WTC11 (cell line): Measurements from ENCODE around the gene IRAK1. TPM values are rescaled to one million over a fixed set of nuclear protein-coding genes. Genes with fewer than 3 reads are reported as not detected.

ENCODE experiments used
- ATAC-seq: fragments of 200-7000 bp; cut with Tn5 transposase; 2 replicates; pipeline ENCODE4 v1.10.0; 2021; ENCODE audit warnings: mild to moderate bottlenecking, moderate library complexity
- CTCF ChIA-PET: fragments of 300-600 bp; sonication (Branson Sonifier 250); formaldehyde crosslinking; loops from one replicate; lab custom pipeline; 2021; ENCODE audit warnings: antibody characterized with exemption; lab: Charles Lee
- POLR2A ChIA-PET: fragments of 350-600 bp; sonication (Branson Sonifier 250); formaldehyde crosslinking; loops from one replicate; lab custom pipeline; 2021; ENCODE audit warnings: antibody characterized with exemption; lab: Charles Lee
- DNase-seq: peaks from one replicate; pipeline ENCODE4 v3.0.0; 2021; ENCODE audit warnings: low spot score
- H3K27ac Mint-ChIP-seq: 2 replicates; pipeline ENCODE4 v1.8.0; 2021; ENCODE audit warnings: mixed read lengths
- H3K27me3 Mint-ChIP-seq: 2 replicates; pipeline ENCODE4 v1.8.0; 2021; ENCODE audit warnings: low read depth, mild to moderate bottlenecking, moderate library complexity, mixed read lengths
- H3K36me3 Mint-ChIP-seq: 2 replicates; pipeline ENCODE4 v1.8.0; 2021; ENCODE audit warnings: mixed read lengths
- H3K4me1 Mint-ChIP-seq: 2 replicates; pipeline ENCODE4 v1.8.0; 2022; ENCODE audit warnings: mixed read lengths
- H3K4me3 Mint-ChIP-seq: 2 replicates; pipeline ENCODE4 v1.8.0; 2021; ENCODE audit warnings: mild to moderate bottlenecking, moderate library complexity, mixed read lengths
- H3K9me3 Mint-ChIP-seq: 2 replicates; pipeline ENCODE4 v1.8.0; 2021; ENCODE audit warnings: mixed read lengths
- ATF2 ChIP-seq: sonication (generic); formaldehyde crosslinking; IDR thresholded peaks from 2 replicates; pipeline ENCODE4 v1.8.1; 2022; ENCODE audit warnings: low read depth, missing genetic modification reagents, borderline replicate concordance
- CBFB ChIP-seq: sonication (generic); formaldehyde crosslinking; IDR thresholded peaks from 2 replicates; pipeline ENCODE4 v1.8.1; 2022; ENCODE audit warnings: mild to moderate bottlenecking, low read depth, missing genetic modification reagents
- CREB1 ChIP-seq: sonication (generic); formaldehyde crosslinking; IDR thresholded peaks from 2 replicates; pipeline ENCODE4 v1.8.0; 2023; ENCODE audit warnings: mild to moderate bottlenecking, missing genetic modification reagents
- CTCF ChIP-seq: fragments of 200-600 bp; IDR thresholded peaks from 2 replicates; pipeline ENCODE4 v1.8.0; 2022; ENCODE audit warnings: antibody characterized with exemption
- IRF2 ChIP-seq: sonication (generic); formaldehyde crosslinking; IDR thresholded peaks from 2 replicates; pipeline ENCODE4 v1.8.0; 2022; ENCODE audit warnings: low read depth, missing genetic modification reagents, borderline replicate concordance
- PRRX2 ChIP-seq: fragments of 250-450 bp; sonication (Bioruptor Pico); IDR thresholded peaks from 2 replicates; pipeline ENCODE4 v1.8.0; 2021; ENCODE audit warnings: mild to moderate bottlenecking
- SMAD3 ChIP-seq: sonication (generic); formaldehyde crosslinking; IDR thresholded peaks from 2 replicates; pipeline ENCODE4 v1.8.0; 2022; ENCODE audit warnings: missing genetic modification reagents, mild to moderate bottlenecking, borderline replicate concordance
- TEAD1 ChIP-seq: sonication (generic); formaldehyde crosslinking; IDR thresholded peaks from 2 replicates; pipeline ENCODE4 v1.8.0; 2022; ENCODE audit warnings: mild to moderate bottlenecking, missing genetic modification reagents
- ZNF281 ChIP-seq: sonication (generic); formaldehyde crosslinking; IDR thresholded peaks from 2 replicates; pipeline ENCODE4 v1.8.0; 2023; ENCODE audit warnings: mild to moderate bottlenecking, missing genetic modification reagents
- ZNF512 ChIP-seq: sonication (generic); formaldehyde crosslinking; IDR thresholded peaks from 2 replicates; pipeline ENCODE4 v1.8.1; 2022; ENCODE audit warnings: missing genetic modification reagents, borderline replicate concordance
- ZNF532 ChIP-seq: fragments of 250-450 bp; sonication (Bioruptor Pico); IDR thresholded peaks from 2 replicates; pipeline ENCODE4 v1.9.0; 2021; ENCODE audit warnings: mild to moderate bottlenecking, borderline replicate concordance
- ZNF671 ChIP-seq: fragments of 250-450 bp; sonication (Bioruptor Pico); IDR thresholded peaks from 2 replicates; pipeline ENCODE4 v1.8.0; 2021; ENCODE audit warnings: mild to moderate bottlenecking
- total RNA-seq: library from RNA; stranded (reverse); gene quantifications from 3 replicates; pipeline ENCODE4 v1.2.3, GENCODE V29; 2021

The IRAK1 gene
- total RNA-seq, 1 experiment from 2014 or later, result 32.1 TPM

GRCh38 chrX:154036513-154036912, 16.8 kb upstream of the IRAK1 start:
- H3K36me3 Mint-ChIP-seq, result peaks cover 11% of the 10 kb centered on the region
- no peaks in the 10 kb centered on the region for H3K9me3 Mint-ChIP-seq
- peaks cover 64% of the 10 kb centered on the region for H3K4me1 Mint-ChIP-seq
- DNase-seq, result peak; percentile 28
- CTCF ChIA-PET, result interaction anchor here (0.6 to 1.8 kb wide), 3 partner anchors 12 to 89 kb away, joined by 3 to 6 read pairs (median 4); no protein-coding TSS in a partner anchor
- H3K27me3 Mint-ChIP-seq, result no peaks in the 10 kb centered on the region
- H3K4me3 Mint-ChIP-seq, result no peak overlapping the region
- TF ChIP-seq PRRX2 (CRISPR knock-in tag) (no peak), TEAD1 (CRISPR knock-in tag) (no peak), ZNF281 (CRISPR knock-in tag) (no peak), ZNF512 (CRISPR knock-in tag) (no peak), ATF2 (CRISPR knock-in tag) (no peak), CREB1 (CRISPR knock-in tag) (no peak), CTCF (no peak), ZNF532 (CRISPR knock-in tag) (no peak), IRF2 (no peak)
- TF ChIP-seq, all 79 proteins: peak for 0
- ATAC-seq, result peak; percentile 46
- POLR2A ChIA-PET, result interaction anchor here (0.6 kb wide), 1 partner anchor 87 kb away, joined by 4 read pairs; no protein-coding TSS in a partner anchor
- H3K27ac Mint-ChIP-seq, result no peak overlapping the region

- peak overlapping the region; percentile 38; the same call in 1 of the 2 replicates for H3K27ac Mint-ChIP-seq
- POLR2A ChIA-PET, result no interaction called here
- peaks cover 12% of the 10 kb centered on the region for H3K36me3 Mint-ChIP-seq
- DNase-seq, result no peak
- peaks cover 47% of the 10 kb centered on the region for H3K4me1 Mint-ChIP-seq
- H3K9me3 Mint-ChIP-seq, result no peaks in the 10 kb centered on the region
- H3K27me3 Mint-ChIP-seq, result no peaks in the 10 kb centered on the region
- no peak for ATAC-seq
- H3K4me3 Mint-ChIP-seq, result no peak overlapping the region
- CTCF ChIA-PET, result no interaction called here
- TF ChIP-seq SMAD3 (CRISPR knock-in tag) (no peak), TEAD1 (CRISPR knock-in tag) (no peak), CBFB (CRISPR knock-in tag) (no peak), ZNF671 (CRISPR knock-in tag) (no peak)
- TF ChIP-seq, all 79 proteins: peak for 0
Observed at GRCh38 chrX:154033848-154034247, 14.1 kb upstream of the IRAK1 start.
